ENCODE measurements around the gene MIER1. TPM values are rescaled to one million over a fixed set of nuclear protein-coding genes. Genes with fewer than 3 reads are reported as not detected.

MIER1 gene
- 9.8 to 13.0 TPM (median 12.0 TPM) in 5 replicates for total RNA-seq (2022; extraction: Qiagen RNA extraction; ENCODE audit: low read depth)

GRCh38 chr1:66924756-66925557 lies at the start of gene MIER1, which contains the start of gene DNAI4:
MIER1 (plus strand) TSS chr1:66924990; CDS start chr1:66925029, 39 bp downstream.
DNAI4 (minus strand) TSS chr1:66924856; CDS start chr1:66924831, 25 bp downstream.

Other genes with a start within 250 kb of the MIER1 start
- gene DYNLT5, start 172.5 kb upstream of the MIER1 start, total RNA-seq (2022; extraction: Qiagen RNA extraction; ENCODE audit: low read depth) = not detected in 5 replicates
- gene INSL5, start 123.7 kb upstream of the MIER1 start, total RNA-seq (2022; extraction: Qiagen RNA extraction; ENCODE audit: low read depth) = not detected in 5 replicates
- gene DNAI4, start 134 bp upstream of the MIER1 start, total RNA-seq (2022; extraction: Qiagen RNA extraction; ENCODE audit: low read depth) = 0.27 to 1.9 TPM (median 0.74 TPM) in 5 replicates
- gene SLC35D1, start 129.2 kb downstream of the MIER1 start, total RNA-seq (2022; extraction: Qiagen RNA extraction; ENCODE audit: low read depth) = 6.9 to 8.3 TPM (median 7.5 TPM) in 5 replicates
- not detected in 5 replicates for gene C1orf141, start 210.0 kb downstream of the MIER1 start, total RNA-seq (2022; extraction: Qiagen RNA extraction; ENCODE audit: low read depth)
- not detected in 5 replicates for gene IL23R, start 241.5 kb downstream of the MIER1 start, total RNA-seq (2022; extraction: Qiagen RNA extraction; ENCODE audit: low read depth)